Kasumi-1 (cell line): Measurements from ENCODE around the gene CIDEA.

ENCODE experiments used
- DNase-seq, 2 experiments: peaks; one replicate each; lab custom pipeline; 2025; lab: John Stamatoyannopoulos, UW

The CIDEA gene

GRCh38 chr18:12318857-12319256, 64.7 kb downstream of the CIDEA start:
- DNase-seq: no peak

- no peak for DNase-seq
These were observed 67.2 kb downstream of the CIDEA start for GRCh38 chr18:12321333-12321732.

GRCh38 chr18:12324991-12325725, 71.0 kb downstream of the CIDEA start:
- DNase-seq: no peak

- no peak for DNase-seq
These were observed 71.6 kb downstream of the CIDEA start for GRCh38 chr18:12325726-12326245.

GRCh38 chr18:12326711-12327460, 72.7 kb downstream of the CIDEA start:
- DNase-seq: no peak
